Endothelial cell of umbilical vein (primary cell): Measurements from ENCODE around the gene TEDC2. TPM values are rescaled to one million over a fixed set of nuclear protein-coding genes. Genes with fewer than 3 reads are reported as not detected.

Source experiments
- BruUV-seq: library from RNA; stranded (reverse); fragments of 400-500 nt; replicated peaks from 2 replicates; lab custom pipeline; 2021; lab: Mats Ljungman, UMichigan
- CTCF ChIA-PET: fragments of 300-600, 350-600 bp; sonication (Branson Sonifier 250); formaldehyde crosslinking; loops from one replicate; lab custom pipeline; 2021; ENCODE audit warnings: antibody characterized with exemption, inconsistent platforms; lab: Charles Lee
- POLR2A ChIA-PET: fragments of 300-600, 350-600 bp; sonication (Branson Sonifier 250); formaldehyde crosslinking; loops from one replicate; lab custom pipeline; 2021; ENCODE audit warnings: antibody characterized with exemption, inconsistent platforms; lab: Charles Lee
- DNase-seq: peaks from one replicate; pipeline ENCODE4 v3.0.0-alpha.2; 2011; ENCODE audit warnings: low read depth, low spot score
- FAIRE-seq: peaks from 2 replicates; lab custom pipeline; 2011; peaks lifted over from hg19 to GRCh38; lab: Jason Lieb, UNC
- H2AFZ ChIP-seq: 2 replicates; pipeline ENCODE4 v1.6.0; 2012; ENCODE audit warnings: low read depth, low read length, control low read depth, inconsistent platforms
- H3K27ac ChIP-seq: 2 replicates; pipeline ENCODE4 v1.5.1; 2011; ENCODE audit warnings: low read depth, mild to moderate bottlenecking, control low read depth, low read length, moderate library complexity; ENCODE audit not compliant: insufficient read depth
- H3K27me3 ChIP-seq, 2 experiments: 2 replicates each; pipeline versions ENCODE4 v1.6.0 to v1.6.1; 2011; ENCODE audit warnings: low read length in 2 of 2, mixed read lengths in 1 of 2; ENCODE audit not compliant: control insufficient read depth in 2 of 2, insufficient read depth in 2 of 2
- H3K36me3 ChIP-seq, 2 experiments: 2 replicates in 1 of 2; 3 replicates in 1 of 2; pipeline ENCODE4 v1.5.1; 2011; ENCODE audit warnings: low read length in 2 of 2, mild to moderate bottlenecking in 1 of 2, moderate library complexity in 1 of 2; ENCODE audit not compliant: control insufficient read depth in 2 of 2, insufficient read depth in 2 of 2; ENCODE audit errors: extremely low read depth in 1 of 2
- H3K4me1 ChIP-seq: 3 replicates; pipeline ENCODE4 v1.5.1; 2011; ENCODE audit warnings: mild to moderate bottlenecking, low read length; ENCODE audit not compliant: control insufficient read depth, insufficient read depth; ENCODE audit errors: extremely low read depth
- H3K4me2 ChIP-seq: 2 replicates; pipeline ENCODE4 v1.6.1; 2011; ENCODE audit warnings: low read length, control low read depth, mixed read lengths; ENCODE audit not compliant: insufficient read depth
- H3K4me3 ChIP-seq, 3 experiments: fragments of 200-600 bp in 1 of 3; sonication (generic), shearing (Covaris generic) in 1 of 3; replicated peaks in 1 of 3; 2 replicates each; pipeline ENCODE4 v1.5.1; 2011 to 2016; ENCODE audit warnings: control low read depth in 3 of 3, low read length in 3 of 3, mild to moderate bottlenecking in 2 of 3, inconsistent platforms in 1 of 3, low read depth in 1 of 3, moderate library complexity in 1 of 3; ENCODE audit not compliant: insufficient read depth in 1 of 3
- H3K79me2 ChIP-seq: 2 replicates; pipeline ENCODE4 v1.6.0; 2012; ENCODE audit warnings: low read length, inconsistent platforms; ENCODE audit not compliant: control insufficient read depth, insufficient read depth
- H3K9ac ChIP-seq: replicated peaks from 2 replicates; pipeline ENCODE3; 2011; ENCODE audit warnings: low read length, control low read depth; ENCODE audit not compliant: insufficient read depth; ENCODE audit errors: extremely low read depth
- H3K9me1 ChIP-seq: replicated peaks from 3 replicates; pipeline ENCODE4 v1.6.0; 2011; ENCODE audit warnings: mild to moderate bottlenecking, low read length; ENCODE audit not compliant: control insufficient read depth, insufficient read depth; ENCODE audit errors: extremely low read depth
- H3K9me3 ChIP-seq: replicated peaks from 2 replicates; pipeline ENCODE4 v1.5.1; 2012; ENCODE audit warnings: low read length, inconsistent platforms; ENCODE audit not compliant: control insufficient read depth, insufficient read depth
- H4K20me1 ChIP-seq: replicated peaks from 2 replicates; pipeline ENCODE3; 2011; ENCODE audit warnings: mild to moderate bottlenecking, low read length; ENCODE audit not compliant: control insufficient read depth, insufficient read depth; ENCODE audit errors: extremely low read depth
- CTCF ChIP-seq, 2 donors: IDR thresholded peaks; 1 replicate in 1 of 2; 2 replicates in 1 of 2; pipeline ENCODE4 v1.5.1; 2011; ENCODE audit warnings: low read length in 2 of 2, mild to moderate bottlenecking in 2 of 2, moderate library complexity in 2 of 2, control low read depth in 1 of 2, inconsistent platforms in 1 of 2, low read depth in 1 of 2; ENCODE audit not compliant: insufficient read depth in 1 of 2; ENCODE audit errors: extremely low read depth in 1 of 2
- EZH2 ChIP-seq: IDR thresholded peaks from 2 replicates; pipeline ENCODE4 v1.6.1; 2012; ENCODE audit warnings: borderline replicate concordance, low read depth, mild to moderate bottlenecking, moderate library complexity, low read length, inconsistent platforms; ENCODE audit not compliant: severe bottlenecking
- FOS ChIP-seq: IDR thresholded peaks from 2 replicates; pipeline ENCODE4 v1.6.1; 2011; ENCODE audit warnings: mild to moderate bottlenecking, low read length, moderate library complexity, borderline replicate concordance; ENCODE audit not compliant: insufficient read depth
- GATA2 ChIP-seq: IDR thresholded peaks from 2 replicates; pipeline ENCODE4 v1.7.0; 2011; ENCODE audit warnings: low read depth, mild to moderate bottlenecking, moderate library complexity, mixed read lengths, low read length; ENCODE audit not compliant: insufficient read length, insufficient read depth
- JUN ChIP-seq: IDR thresholded peaks from 2 replicates; pipeline ENCODE4 v1.6.1; 2011; ENCODE audit warnings: borderline replicate concordance, low read depth; ENCODE audit not compliant: insufficient read length, insufficient read depth
- MAX ChIP-seq: IDR thresholded peaks from 2 replicates; pipeline ENCODE4 v1.6.1; 2011; ENCODE audit not compliant: insufficient read depth, insufficient read length
- MYC ChIP-seq: IDR thresholded peaks from one replicate; pipeline ENCODE4 v1.6.1; 2011; ENCODE audit warnings: mild to moderate bottlenecking, low read depth, low read length
- POLR2A ChIP-seq: IDR thresholded peaks from 2 replicates; pipeline ENCODE4 v1.6.1; 2012; ENCODE audit warnings: low read depth, mild to moderate bottlenecking, control low read depth, low read length
- POLR2AphosphoS5 ChIP-seq: IDR thresholded peaks from 2 replicates; pipeline ENCODE4 v1.6.1; 2012; ENCODE audit warnings: low read depth, mild to moderate bottlenecking, control low read depth, low read length, moderate library complexity; ENCODE audit not compliant: insufficient read depth
- dilution Hi-C: fragments of 300-500 bp; cut with MboI; formaldehyde crosslinking; loops from one replicate; pipeline ENCODE4 v1.15.0; 2019; ENCODE audit warnings: low sequenced_read_pairs; ENCODE audit not compliant: extremely low pct_ligation_motif_present
- intact Hi-C: fragments of 100-400 bp; cut with micrococcal nuclease; formaldehyde crosslinking; loops from one replicate; pipeline ENCODE4 v1.10.0; 2022
- polyA plus RNA-seq, 4 experiments: library from polyadenylated mRNA; depleted of rRNA in 3 of 4; stranded (reverse) in 3 of 4; unstranded in 1 of 4; fragments of >200 nt; gene quantifications; 2 replicates each; pipeline versions ENCODE4 v1.2.1 to v1.2.3, GENCODE V29; 2011 to 2012; ENCODE audit warnings: missing spikeins in 1 of 4
- total RNA-seq: library from RNA; stranded (reverse); gene quantifications from 2 replicates; pipeline ENCODE4 v1.2.3, GENCODE V29; 2021

Gene TEDC2
- total and polyA plus RNA-seq, 2 donors (not counting 3 experiments of a cell fraction or from before 2014, with no cell fraction given): 7.6 to 12.7 TPM

- no peaks in the 10 kb centered on the region for H3K27me3 ChIP-seq
- H3K4me3 ChIP-seq: no peak overlapping the region
- H3K27ac ChIP-seq: no peak overlapping the region
- TF ChIP-seq JUN: no peak
- no peak for TF ChIP-seq MAX
- H2AFZ ChIP-seq: no peak overlapping the region
- ChIA-PET POLR2A (no interaction called here), CTCF (interaction anchor here (1.6 kb wide), 1 partner anchor 16 kb away, joined by 4 read pairs; no protein-coding TSS in a partner anchor)
- H3K4me2 ChIP-seq: no peak overlapping the region
- DNase-seq: no peak
- peaks cover 23% of the 10 kb centered on the region in 2 experiments for H3K36me3 ChIP-seq
- no peaks in the 10 kb centered on the region for H3K9me1 ChIP-seq
- no peaks in the 10 kb centered on the region for H3K79me2 ChIP-seq
- no TSS peak for BruUV-seq
- no peaks in the 10 kb centered on the region for H4K20me1 ChIP-seq
- no peak overlapping the region for H3K9ac ChIP-seq
- FAIRE-seq: no peak
- dilution Hi-C loops: no loop called here
- intact Hi-C loops: no loop called here
- H3K9me3 ChIP-seq: no peaks in the 10 kb centered on the region
- peaks cover 10% of the 10 kb centered on the region for H3K4me1 ChIP-seq
Observed at GRCh38 chr16:2456551-2457153, 3.3 kb upstream of the TEDC2 start.

- H3K79me2 ChIP-seq: no peaks in the 10 kb centered on the region
- CTCF ChIA-PET: interaction anchor here (1.6 kb wide), 1 partner anchor 16 kb away, joined by 4 read pairs; no protein-coding TSS in a partner anchor
- no peak overlapping the region for H3K9ac ChIP-seq
- intact Hi-C loops (no loop called here), dilution Hi-C loops (no loop called here)
- no peaks in the 10 kb centered on the region for H3K27me3 ChIP-seq
- no peak overlapping the region for H2AFZ ChIP-seq
- no peaks in the 10 kb centered on the region for H4K20me1 ChIP-seq
- POLR2A ChIA-PET: no interaction called here
- no peak overlapping the region for H3K4me3 ChIP-seq
- FAIRE-seq (no peak), DNase-seq (no peak)
- H3K27ac ChIP-seq: no peak overlapping the region
- H3K4me2 ChIP-seq: no peak overlapping the region
- no peak for TF ChIP-seq CTCF (IDR thresholded peaks at IDR 0.05; ENCODE audit: extremely low read depth in 1 of 2, insufficient read depth in 1 of 2, low read depth in 1 of 2, low read length in 2 of 2)
- TF ChIP-seq EZH2: no peak
- TF ChIP-seq FOS: no peak
- no peak for TF ChIP-seq MYC
- TF ChIP-seq MAX: no peak
- TF ChIP-seq POLR2AphosphoS5: no peak
- TF ChIP-seq POLR2A: no peak
- TF ChIP-seq JUN: no peak
- no peak for TF ChIP-seq GATA2
- H3K9me3 ChIP-seq: no peaks in the 10 kb centered on the region
- no peaks in the 10 kb centered on the region for H3K9me1 ChIP-seq
- no TSS peak for BruUV-seq
- H3K4me1 ChIP-seq: peaks cover 10% of the 10 kb centered on the region
- H3K36me3 ChIP-seq: peaks cover 18 to 21% of the 10 kb centered on the region in 2 experiments
Observed at GRCh38 chr16:2457267-2457666, 2.6 kb upstream of the TEDC2 start.
